GM21737 (cell line): Measurements from ENCODE around the gene MAL.

Source experiments
- ATAC-seq: cut with Tn5 transposase; IDR thresholded peaks from one replicate; pipeline ENCODE4 v1.9.1; 2021; ENCODE audit warnings: mild to moderate bottlenecking, moderate library complexity; ENCODE audit not compliant: unreplicated experiment

The MAL gene

GRCh38 chr2:95025406-95026319, at the start of gene MAL:
MAL (plus strand) TSS chr2:95025708; CDS start chr2:95025793, 85 bp downstream.
- ATAC-seq, result no peak

DNA sequence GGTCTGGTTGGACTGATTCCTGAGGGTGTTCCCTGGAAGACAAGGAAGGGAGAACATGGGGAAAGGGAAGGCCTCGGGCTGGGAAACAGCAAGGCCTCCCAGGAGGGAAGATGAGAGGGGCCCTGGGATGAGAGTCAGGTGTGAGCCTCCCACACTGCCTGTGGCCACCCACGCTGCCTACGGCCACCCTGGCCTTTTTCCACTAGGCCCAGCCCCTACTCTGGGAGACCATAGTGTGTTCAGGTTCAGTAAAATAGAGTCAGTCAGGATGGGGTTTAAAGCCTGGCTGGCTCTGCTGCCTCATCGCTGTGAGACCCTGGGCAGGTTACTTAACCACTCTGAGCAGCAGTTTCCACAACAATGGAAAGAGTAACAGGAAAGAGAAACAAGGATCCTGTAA, 47.7 kb upstream of the MAL start:
- no peak for ATAC-seq

GRCh38 chr2:94978917-94979316, 46.6 kb upstream of the MAL start:
- ATAC-seq, result no peak

- no peak for ATAC-seq
Measured at GRCh38 chr2:94979406-94980375, 45.8 kb upstream of the MAL start.

- no peak for ATAC-seq
Measured at GRCh38 chr2:94980406-94980805, 45.1 kb upstream of the MAL start.

GRCh38 chr2:94982156-94982555, 43.4 kb upstream of the MAL start:
- ATAC-seq, result no peak

DNA sequence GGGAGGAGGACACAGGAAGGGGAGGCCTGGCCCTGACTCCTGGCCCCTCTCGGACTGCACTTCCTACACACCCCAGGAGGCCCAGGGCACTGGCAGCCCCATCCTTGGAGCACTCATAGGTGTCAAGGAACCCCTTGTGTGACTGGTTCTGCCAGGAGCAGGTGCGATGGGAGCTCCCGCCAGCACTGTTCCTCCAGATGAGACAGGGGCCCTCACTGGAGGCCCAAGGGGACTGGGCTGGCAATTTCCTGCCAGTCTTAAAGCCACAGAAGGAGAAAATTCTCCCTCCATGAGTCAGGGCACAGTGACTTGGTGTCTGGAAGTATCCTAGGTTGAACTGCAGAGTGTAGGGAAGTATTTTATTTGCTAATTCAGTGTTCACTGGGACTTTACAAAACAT, 42.8 kb upstream of the MAL start:
- no peak for ATAC-seq

DNA sequence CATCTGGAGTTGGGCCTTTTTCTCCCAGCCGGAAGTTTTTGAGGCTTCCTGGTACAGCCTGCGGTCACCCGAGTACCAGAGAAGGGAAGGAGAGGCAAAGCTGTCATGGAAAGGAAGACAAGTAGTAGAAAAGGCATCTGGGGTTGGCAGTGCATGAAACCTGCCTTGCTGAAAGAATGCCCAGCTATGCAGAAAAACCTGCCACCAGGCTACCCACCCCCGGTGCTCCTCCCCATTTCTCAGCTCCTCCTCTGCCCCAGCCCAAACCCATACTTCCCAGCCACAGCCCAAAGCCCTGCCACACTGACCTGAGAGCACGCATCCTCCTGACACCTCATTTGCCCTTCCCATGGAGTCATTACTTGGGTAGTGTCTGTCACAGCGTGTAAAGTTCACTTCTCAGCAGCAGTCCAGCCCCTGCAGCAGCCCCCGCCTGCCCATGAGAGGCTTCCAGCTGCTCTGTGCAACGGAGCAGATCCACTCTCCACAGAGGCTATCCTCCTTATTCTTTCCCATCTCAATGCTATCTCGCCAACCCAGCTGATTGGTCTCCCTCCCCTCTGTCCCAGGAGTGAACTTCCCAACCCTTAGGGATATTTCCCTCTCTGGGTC, 40.4 kb upstream of the MAL start:
- no peak for ATAC-seq

- ATAC-seq, result no peak
Measured at GRCh38 chr2:94985636-94986035, 39.9 kb upstream of the MAL start.

DNA sequence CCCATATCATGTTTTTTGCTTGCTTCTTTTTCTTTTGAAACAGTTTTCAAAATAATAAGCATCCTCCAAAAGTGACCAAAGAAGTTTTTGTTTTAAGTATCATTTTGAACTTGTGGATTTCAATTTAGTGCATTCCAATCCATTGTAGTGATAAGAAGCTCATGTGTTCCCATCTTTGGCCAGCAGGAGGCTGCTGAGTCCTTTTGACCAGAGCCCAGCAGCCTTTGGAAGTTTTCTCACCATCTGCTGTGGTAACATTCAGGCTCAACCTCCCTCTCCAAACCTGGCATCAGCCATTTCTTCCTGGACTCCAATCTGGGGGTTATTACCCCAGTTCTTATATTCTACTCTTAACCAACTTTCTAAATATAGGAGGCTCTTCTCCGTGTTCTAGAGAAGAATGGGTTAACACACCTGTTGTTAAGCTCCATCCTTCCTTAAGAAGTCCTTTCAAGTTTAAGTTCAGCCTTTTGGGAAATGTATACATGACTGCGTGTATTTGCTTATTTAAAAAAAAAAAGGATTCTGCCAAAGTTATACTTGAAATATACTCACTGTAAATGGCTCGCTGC, 39.0 kb upstream of the MAL start:
- ATAC-seq, result peak; percentile 78

DNA sequence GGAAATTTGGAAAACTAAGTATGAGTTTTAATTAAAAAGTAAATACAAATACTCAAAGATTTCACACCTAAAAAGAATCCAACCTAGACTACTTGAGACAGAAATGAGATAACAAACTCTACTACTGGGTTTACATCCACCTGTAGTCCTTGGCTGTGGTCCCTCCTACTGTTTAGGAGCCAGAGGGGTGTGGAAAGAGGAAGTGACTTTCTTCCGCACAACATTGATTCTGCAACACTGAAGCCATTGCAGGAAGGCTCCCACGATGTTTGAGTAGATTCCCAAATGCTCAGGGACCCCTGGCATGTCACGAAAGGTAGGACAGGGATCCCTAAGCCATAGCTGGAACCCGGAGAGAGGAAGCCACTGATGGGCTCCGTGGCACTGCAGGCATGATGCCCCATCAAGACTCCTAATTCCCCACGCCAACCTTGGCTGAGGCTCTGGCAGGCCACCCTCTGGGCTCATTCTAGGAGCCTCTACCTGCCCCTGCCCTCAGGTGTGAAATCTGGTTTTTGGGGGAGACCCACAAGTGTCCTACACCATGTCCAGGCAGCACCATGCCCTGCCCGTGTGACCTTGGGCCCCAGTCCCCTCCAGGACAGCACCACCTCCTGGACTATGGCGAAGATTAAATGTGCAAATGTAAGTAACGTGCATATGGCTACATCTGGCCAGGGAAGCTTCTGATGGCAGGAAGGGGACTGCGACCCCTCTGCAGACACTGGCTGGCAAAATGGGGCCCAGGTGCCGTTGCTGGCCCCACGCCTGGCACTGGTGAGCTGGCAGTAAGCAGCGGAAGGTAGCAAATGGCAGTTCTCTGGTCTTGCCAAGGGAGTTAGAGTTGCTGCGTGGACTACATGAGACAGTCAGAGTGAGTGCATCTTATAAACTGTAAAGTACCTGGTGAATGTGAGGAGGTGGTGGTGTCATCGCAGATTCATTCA, 38.2 kb upstream of the MAL start:
- no peak for ATAC-seq

DNA sequence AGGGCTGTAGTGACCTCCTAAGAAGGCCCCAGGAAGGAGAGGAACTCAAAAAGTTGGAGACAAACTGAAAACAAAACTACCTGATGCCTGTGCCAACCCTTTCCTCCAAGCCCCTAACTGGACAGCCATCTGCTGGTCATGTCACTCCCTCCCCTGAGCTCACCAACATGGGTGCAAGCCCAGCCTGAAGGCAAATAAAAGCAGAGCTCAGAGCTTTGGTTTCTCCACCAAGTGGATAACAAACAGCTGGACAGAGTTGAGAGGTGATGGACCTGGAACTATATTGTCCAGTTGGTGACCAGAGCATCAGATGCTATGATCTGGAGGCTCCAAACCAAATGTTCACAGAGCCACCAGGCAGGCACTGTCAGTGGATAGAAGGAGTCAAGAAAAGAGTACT, 34.6 kb upstream of the MAL start:
- no peak for ATAC-seq

- ATAC-seq, result no peak
Measured at GRCh38 chr2:94992360-94992759, 33.1 kb upstream of the MAL start.

DNA sequence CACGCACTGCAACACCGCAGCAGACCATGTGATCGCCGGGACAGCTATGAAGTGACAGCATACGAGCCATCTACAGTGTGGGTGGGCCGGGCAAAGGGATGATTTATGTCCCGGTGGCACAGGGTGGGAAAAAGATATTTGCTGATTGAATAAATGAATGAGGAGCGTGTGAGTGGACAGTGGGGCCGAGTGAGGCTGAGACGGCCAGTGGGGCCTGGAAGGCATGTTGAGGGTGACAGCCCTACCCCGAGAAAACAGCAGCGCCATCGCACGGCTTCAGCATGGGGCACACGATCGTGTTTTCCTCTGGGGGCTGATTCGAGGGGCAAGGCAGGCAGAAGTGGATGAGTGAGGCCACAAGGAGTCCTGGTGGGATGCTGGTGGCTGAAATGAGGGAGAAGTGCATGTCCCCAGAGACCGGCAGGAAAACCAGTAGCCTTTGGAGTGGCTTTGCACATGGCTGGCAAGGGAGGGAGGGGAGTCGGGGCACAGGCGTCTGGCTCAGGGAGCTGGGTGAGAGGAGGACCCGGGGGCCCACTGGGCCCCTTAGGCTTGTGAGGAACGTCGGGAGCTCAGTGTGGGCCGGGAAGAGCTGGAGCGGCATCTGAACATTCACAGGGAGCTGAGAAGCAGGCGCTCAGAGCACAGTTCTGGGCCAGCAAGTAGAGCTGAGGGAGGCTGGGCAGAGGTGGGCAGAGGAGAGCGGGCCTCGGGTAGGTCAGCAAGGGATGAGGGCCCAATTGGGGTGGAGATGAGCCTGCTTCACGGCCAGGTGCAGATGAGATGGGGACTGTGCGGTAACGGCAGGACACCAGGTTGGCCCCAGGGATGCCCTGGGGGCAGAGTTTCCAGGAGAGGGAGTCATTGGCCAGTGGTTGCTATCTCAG, 32.1 kb upstream of the MAL start:
- ATAC-seq, result no peak

DNA sequence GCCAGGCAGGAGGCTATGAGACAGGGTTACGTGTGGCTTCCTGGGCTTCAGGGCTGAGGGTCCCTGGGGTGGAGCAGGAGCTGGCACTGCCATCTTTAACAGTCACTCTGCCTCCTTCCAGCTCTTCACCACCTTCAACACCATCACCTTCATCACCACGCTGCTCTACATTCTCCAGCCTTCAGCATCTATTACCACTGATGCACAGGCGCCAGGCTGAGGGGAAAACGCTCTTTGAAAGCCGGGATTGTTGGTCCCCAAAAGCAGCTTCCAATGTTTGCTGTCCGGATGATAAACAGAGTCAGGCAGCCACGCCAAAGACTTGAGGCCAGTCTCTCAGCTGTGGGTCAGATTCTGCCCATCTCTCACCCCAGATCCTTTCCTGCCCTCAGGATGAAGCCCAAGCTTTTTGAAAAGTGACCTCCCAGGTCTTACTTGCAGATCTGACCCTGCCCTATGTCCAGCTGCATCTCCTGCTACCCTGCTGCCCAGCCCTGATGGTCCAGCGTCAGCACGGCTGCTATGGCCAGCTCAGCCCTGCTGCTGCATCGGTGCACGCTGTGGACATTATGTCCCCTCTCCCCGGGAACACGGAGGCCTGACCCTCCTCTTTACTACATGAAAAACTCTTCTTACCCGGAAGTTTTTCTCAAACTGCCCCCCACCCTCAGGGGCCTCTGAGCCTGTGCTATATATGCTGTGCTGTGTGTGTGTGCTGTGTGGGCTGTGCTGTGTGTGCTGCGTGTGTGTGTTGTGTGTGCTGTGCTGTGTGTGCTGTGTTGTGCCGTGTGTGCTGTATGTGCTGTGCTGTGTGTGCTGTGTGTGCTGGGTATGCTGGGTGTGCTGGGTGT, 31.2 kb upstream of the MAL start:
- ATAC-seq, result no peak

DNA sequence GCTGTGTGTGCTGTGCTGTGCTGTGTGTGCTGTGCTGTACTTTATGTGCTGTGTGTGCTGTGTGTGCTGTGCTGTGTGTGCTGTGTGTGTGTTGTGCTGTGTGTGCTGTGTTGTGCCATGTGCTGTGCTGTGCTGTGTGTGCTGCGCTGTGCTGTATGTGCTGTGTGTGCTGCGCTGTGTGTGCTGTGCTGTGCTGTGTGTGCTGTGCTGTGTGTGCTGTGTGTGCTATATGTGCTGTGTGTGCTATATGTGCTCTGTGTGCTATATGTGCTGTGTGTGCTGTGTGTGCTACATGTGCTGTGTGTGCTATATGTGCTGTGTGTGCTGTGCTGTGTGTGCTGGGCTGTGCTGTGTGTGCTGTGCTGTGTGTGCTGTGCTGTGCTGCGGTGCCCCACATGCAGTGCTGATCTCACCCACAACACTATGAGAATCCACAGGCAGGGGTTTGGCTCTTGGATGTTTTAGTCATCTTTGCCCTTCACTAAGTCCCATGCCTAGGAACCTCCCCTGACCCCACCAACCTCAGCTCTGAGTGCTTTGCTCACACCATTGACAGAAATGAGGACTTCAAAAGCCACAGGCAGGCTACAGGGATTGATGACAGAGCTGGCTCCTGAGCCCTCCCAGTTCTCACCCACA, 30.5 kb upstream of the MAL start:
- no peak for ATAC-seq

DNA sequence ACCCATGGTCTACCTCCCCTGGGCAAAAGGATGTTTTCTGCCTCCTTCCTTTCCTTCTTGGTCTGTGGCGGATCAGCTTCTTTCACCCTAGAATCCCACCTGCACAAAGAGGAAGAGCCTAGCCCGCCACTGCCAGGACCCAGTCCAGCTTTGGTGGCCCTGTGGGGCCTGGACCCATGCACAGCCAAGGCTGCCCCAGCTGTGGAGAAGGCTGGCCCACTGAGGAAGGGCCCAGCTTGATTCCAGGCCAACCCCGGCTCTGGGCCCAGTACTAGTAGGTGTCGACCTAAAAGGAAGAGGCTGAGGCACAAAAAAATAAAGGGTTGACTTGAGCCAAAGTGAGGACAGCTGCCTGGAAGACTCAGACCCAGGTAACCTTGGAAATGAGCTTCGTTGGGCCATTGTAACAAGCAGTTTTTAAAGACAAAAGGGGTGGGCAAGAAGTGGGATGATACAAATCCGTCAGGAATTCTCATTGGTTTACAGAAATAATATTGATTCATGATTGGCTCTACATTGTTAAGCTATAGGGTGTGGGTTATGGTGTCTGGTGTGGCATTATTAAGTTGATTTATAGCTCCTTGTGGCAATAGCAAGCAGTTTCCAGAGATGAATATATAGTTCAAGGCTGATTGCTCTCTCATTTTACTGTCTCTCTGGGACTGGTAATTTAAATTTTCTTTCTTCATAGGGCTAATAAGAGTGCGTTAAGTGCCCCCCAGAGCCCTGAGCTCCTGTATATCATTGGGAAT, 29.8 kb upstream of the MAL start:
- ATAC-seq, result no peak
